HepG2 (cell line): Measurements from ENCODE around the gene MDP1. TPM values are rescaled to one million over a fixed set of nuclear protein-coding genes. Genes with fewer than 3 reads are reported as not detected.
A peak's percentile ranks its signal among the peaks of the same experiment; 100 is the strongest.

Source experiments
- ATM ChIP-seq: fragments of 450-650 bp; IDR thresholded peaks from 2 replicates; pipeline ENCODE4 v1.7.1; 2017; ENCODE audit warnings: mild to moderate bottlenecking, borderline replicate concordance
- CBFB ChIP-seq: sonication (generic); formaldehyde crosslinking; IDR thresholded peaks from 2 replicates; pipeline ENCODE4 v1.4.0; 2020; ENCODE audit warnings: missing genetic modification reagents
- CEBPG ChIP-seq: IDR thresholded peaks from 2 replicates; pipeline ENCODE4 v1.6.1; 2016
- DMAP1 ChIP-seq: IDR thresholded peaks from 2 replicates; pipeline ENCODE4 v1.6.1; 2016
- KMT2A ChIP-seq: sonication (generic); formaldehyde crosslinking; IDR thresholded peaks from 2 replicates; pipeline ENCODE4 v1.4.0; 2020; ENCODE audit warnings: missing genetic modification reagents
- MAFK ChIP-seq, 2 experiments: IDR thresholded peaks in 1 of 2; conservative IDR thresholded peaks in 1 of 2; 2 replicates each; pipeline ENCODE4 v1.6.1; 2011; ENCODE audit warnings: improper control_type of control experiment in 2 of 2, low read length in 2 of 2
- PHF5A ChIP-seq: IDR thresholded peaks from one replicate; pipeline ENCODE4 v1.6.1; 2018; ENCODE audit warnings: low read depth, missing genetic modification reagents; ENCODE audit not compliant: unreplicated experiment
- STAG1 ChIP-seq: sonication (generic); formaldehyde crosslinking; IDR thresholded peaks from 2 replicates; pipeline ENCODE4 v1.4.0; 2020; ENCODE audit warnings: missing genetic modification reagents
- ZKSCAN5 ChIP-seq: sonication (generic); formaldehyde crosslinking; IDR thresholded peaks from 2 replicates; pipeline ENCODE4 v1.5.1; 2020; ENCODE audit warnings: mild to moderate bottlenecking, missing genetic modification reagents
- ZNF138 ChIP-seq: sonication (generic); formaldehyde crosslinking; IDR thresholded peaks from 2 replicates; pipeline ENCODE4 v1.5.0; 2020; ENCODE audit warnings: mild to moderate bottlenecking, low read depth, missing genetic modification reagents
- ZNF34 ChIP-seq: sonication (generic); formaldehyde crosslinking; IDR thresholded peaks from 2 replicates; pipeline ENCODE4 v1.4.0; 2020; ENCODE audit warnings: mild to moderate bottlenecking, missing genetic modification reagents, borderline replicate concordance
- ZNF446 ChIP-seq: sonication (generic); formaldehyde crosslinking; IDR thresholded peaks from 2 replicates; pipeline ENCODE4 v1.5.0; 2020; ENCODE audit warnings: mild to moderate bottlenecking, missing genetic modification reagents
- ZNF468 ChIP-seq: sonication (generic); formaldehyde crosslinking; IDR thresholded peaks from 2 replicates; pipeline ENCODE4 v1.8.0; 2022; ENCODE audit warnings: mild to moderate bottlenecking, moderate library complexity, missing genetic modification reagents
- ZNF572 ChIP-seq: sonication (generic); formaldehyde crosslinking; IDR thresholded peaks from 2 replicates; pipeline ENCODE4 v1.5.1; 2020; ENCODE audit warnings: mild to moderate bottlenecking, missing genetic modification reagents
- ZNF589 ChIP-seq: sonication (generic); formaldehyde crosslinking; conservative IDR thresholded peaks from 2 replicates; pipeline ENCODE4 v1.8.0; 2022; ENCODE audit warnings: mild to moderate bottlenecking, moderate library complexity, missing genetic modification reagents
- polyA plus RNA-seq, 8 experiments: library from polyadenylated mRNA; depleted of rRNA in 3 of 8; stranded (reverse) in 7 of 8; unstranded in 1 of 8; fragments of >200 nt; fragmentation: Illumina TruSeq in 4 of 8; extraction: Trizol in 4 of 8; gene quantifications; 2 replicates each; pipeline versions ENCODE4 v1.2.1 to v1.2.3, GENCODE V29; 2011 to 2016; ENCODE audit warnings: low read depth in 4 of 8, missing spikeins in 1 of 8, mixed read lengths in 1 of 8; ENCODE audit not compliant: insufficient read depth in 1 of 8
- total RNA-seq, 5 experiments: library from RNA; depleted of rRNA; stranded (reverse); fragments of >200 nt; fragmentation: Illumina TruSeq; extraction: Trizol; gene quantifications; 2 replicates each; pipeline ENCODE4 v1.2.3, GENCODE V29; 2016; ENCODE audit warnings: low read depth in 1 of 5
- TF ChIP-seq, protein P1 (sequence below): sonication (generic); formaldehyde crosslinking; IDR thresholded peaks from 2 replicates; pipeline ENCODE4 v1.4.0; 2020; ENCODE audit warnings: missing genetic modification reagents, borderline replicate concordance
- TF ChIP-seq, protein P2 (sequence below): sonication (generic); formaldehyde crosslinking; IDR thresholded peaks from 2 replicates; pipeline ENCODE4 v1.8.0; 2022; ENCODE audit warnings: low read depth, missing genetic modification reagents
- TF ChIP-seq, protein P3 (sequence below): sonication (generic); formaldehyde crosslinking; IDR thresholded peaks from 2 replicates; pipeline ENCODE4 v1.4.0; 2020; ENCODE audit warnings: missing genetic modification reagents
- TF ChIP-seq, protein P4 (sequence below): sonication (generic); formaldehyde crosslinking; IDR thresholded peaks from 2 replicates; pipeline ENCODE4 v1.8.1; 2023; ENCODE audit warnings: mild to moderate bottlenecking, missing genetic modification reagents

Gene MDP1
- total and polyA plus RNA-seq, 2 of the 13 experiments (the other 11 are each of a cell fraction or from before 2014, with no cell fraction given), result 44.1 to 48.7 TPM

DNA sequence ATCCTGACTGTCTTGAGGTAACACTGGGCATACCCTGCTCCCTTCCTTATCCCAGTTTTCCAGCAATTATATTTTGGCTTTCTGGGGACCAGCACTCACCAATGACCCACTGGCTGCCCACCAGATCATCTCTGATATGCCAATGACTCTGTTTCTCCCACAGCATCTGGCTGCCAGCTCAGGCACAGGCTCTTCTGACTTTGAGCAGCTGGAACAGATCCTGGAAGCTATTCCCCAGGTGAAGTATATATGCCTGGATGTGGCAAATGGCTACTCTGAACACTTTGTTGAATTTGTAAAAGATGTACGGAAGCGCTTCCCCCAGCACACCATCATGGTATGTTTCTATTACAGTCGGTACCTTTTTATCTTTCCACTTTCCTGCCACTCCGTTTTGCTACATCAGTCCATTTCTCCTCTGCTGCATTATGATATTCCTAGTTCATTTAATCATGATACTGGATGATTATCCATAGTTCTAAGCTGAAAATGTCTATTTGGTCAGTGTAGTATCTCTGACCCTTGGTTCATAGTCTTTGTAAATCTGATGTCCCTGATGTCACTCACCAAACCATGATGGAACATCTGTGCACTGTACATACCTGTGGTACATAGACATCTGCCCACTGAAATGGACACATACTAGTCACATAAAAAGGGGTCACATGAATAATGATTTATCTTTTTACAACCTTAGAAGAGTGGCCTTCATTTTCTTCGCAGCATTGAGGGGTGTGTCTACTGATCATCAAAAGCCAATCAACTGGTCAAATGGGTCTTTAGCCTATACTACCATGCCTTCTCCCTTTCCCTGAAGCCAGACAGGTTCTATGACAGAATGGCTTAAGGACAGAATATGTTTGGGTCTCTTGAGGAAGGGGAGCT is 20.2 kb upstream of the MDP1 start (continued):
- TF ChIP-seq, protein P1, sequence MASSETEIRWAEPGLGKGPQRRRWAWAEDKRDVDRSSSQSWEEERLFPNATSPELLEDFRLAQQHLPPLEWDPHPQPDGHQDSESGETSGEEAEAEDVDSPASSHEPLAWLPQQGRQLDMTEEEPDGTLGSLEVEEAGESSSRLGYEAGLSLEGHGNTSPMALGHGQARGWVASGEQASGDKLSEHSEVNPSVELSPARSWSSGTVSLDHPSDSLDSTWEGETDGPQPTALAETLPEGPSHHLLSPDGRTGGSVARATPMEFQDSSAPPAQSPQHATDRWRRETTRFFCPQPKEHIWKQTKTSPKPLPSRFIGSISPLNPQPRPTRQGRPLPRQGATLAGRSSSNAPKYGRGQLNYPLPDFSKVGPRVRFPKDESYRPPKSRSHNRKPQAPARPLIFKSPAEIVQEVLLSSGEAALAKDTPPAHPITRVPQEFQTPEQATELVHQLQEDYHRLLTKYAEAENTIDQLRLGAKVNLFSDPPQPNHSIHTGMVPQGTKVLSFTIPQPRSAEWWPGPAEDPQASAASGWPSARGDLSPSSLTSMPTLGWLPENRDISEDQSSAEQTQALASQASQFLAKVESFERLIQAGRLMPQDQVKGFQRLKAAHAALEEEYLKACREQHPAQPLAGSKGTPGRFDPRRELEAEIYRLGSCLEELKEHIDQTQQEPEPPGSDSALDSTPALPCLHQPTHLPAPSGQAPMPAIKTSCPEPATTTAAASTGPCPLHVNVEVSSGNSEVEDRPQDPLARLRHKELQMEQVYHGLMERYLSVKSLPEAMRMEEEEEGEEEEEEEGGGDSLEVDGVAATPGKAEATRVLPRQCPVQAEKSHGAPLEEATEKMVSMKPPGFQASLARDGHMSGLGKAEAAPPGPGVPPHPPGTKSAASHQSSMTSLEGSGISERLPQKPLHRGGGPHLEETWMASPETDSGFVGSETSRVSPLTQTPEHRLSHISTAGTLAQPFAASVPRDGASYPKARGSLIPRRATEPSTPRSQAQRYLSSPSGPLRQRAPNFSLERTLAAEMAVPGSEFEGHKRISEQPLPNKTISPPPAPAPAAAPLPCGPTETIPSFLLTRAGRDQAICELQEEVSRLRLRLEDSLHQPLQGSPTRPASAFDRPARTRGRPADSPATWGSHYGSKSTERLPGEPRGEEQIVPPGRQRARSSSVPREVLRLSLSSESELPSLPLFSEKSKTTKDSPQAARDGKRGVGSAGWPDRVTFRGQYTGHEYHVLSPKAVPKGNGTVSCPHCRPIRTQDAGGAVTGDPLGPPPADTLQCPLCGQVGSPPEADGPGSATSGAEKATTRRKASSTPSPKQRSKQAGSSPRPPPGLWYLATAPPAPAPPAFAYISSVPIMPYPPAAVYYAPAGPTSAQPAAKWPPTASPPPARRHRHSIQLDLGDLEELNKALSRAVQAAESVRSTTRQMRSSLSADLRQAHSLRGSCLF (CRISPR knock-in tag), result no peak
- TF ChIP-seq, protein P2, sequence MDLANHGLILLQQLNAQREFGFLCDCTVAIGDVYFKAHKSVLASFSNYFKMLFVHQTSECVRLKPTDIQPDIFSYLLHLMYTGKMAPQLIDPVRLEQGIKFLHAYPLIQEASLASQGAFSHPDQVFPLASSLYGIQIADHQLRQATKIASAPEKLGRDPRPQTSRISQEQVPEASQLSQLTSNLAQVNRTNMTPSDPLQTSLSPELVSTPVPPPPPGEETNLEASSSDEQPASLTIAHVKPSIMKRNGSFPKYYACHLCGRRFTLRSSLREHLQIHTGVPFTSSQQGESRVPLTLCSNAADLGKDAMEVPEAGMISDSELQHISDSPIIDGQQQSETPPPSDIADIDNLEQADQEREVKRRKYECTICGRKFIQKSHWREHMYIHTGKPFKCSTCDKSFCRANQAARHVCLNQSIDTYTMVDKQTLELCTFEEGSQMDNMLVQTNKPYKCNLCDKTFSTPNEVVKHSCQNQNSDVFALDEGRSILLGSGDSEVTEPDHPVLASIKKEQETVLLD (CRISPR knock-in tag), result 0 out of 2 replicates have a peak, but pooled peaks have one; percentile 31
- TF ChIP-seq CBFB (CRISPR knock-in tag), result no peak
- no peak for TF ChIP-seq CEBPG (CRISPR knock-in tag)
- TF ChIP-seq, protein P3, sequence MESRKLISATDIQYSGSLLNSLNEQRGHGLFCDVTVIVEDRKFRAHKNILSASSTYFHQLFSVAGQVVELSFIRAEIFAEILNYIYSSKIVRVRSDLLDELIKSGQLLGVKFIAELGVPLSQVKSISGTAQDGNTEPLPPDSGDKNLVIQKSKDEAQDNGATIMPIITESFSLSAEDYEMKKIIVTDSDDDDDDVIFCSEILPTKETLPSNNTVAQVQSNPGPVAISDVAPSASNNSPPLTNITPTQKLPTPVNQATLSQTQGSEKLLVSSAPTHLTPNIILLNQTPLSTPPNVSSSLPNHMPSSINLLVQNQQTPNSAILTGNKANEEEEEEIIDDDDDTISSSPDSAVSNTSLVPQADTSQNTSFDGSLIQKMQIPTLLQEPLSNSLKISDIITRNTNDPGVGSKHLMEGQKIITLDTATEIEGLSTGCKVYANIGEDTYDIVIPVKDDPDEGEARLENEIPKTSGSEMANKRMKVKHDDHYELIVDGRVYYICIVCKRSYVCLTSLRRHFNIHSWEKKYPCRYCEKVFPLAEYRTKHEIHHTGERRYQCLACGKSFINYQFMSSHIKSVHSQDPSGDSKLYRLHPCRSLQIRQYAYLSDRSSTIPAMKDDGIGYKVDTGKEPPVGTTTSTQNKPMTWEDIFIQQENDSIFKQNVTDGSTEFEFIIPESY (CRISPR knock-in tag), result no peak
- TF ChIP-seq ZNF34 (CRISPR knock-in tag), result no peak
- TF ChIP-seq STAG1 (CRISPR knock-in tag), result no peak
- TF ChIP-seq ZNF589, result peak; percentile 14; the same call in 1 of the 2 replicates
- no peak for TF ChIP-seq ZNF446
- no peak for TF ChIP-seq ATM
- TF ChIP-seq KMT2A (CRISPR knock-in tag), result no peak
- TF ChIP-seq ZNF468 (CRISPR knock-in tag), result no peak
- no peak for TF ChIP-seq DMAP1
- TF ChIP-seq, protein P4, sequence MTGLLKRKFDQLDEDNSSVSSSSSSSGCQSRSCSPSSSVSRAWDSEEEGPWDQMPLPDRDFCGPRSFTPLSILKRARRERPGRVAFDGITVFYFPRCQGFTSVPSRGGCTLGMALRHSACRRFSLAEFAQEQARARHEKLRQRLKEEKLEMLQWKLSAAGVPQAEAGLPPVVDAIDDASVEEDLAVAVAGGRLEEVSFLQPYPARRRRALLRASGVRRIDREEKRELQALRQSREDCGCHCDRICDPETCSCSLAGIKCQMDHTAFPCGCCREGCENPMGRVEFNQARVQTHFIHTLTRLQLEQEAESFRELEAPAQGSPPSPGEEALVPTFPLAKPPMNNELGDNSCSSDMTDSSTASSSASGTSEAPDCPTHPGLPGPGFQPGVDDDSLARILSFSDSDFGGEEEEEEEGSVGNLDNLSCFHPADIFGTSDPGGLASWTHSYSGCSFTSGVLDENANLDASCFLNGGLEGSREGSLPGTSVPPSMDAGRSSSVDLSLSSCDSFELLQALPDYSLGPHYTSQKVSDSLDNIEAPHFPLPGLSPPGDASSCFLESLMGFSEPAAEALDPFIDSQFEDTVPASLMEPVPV (CRISPR knock-in tag), result no peak
- no peak for TF ChIP-seq ZKSCAN5
- no peak for TF ChIP-seq PHF5A
- no peak for TF ChIP-seq ZNF572 (CRISPR knock-in tag)
- TF ChIP-seq MAFK (conservative IDR thresholded peaks at IDR 0.05 in 1 of 2, IDR thresholded peaks at IDR 0.05 in 1 of 2; ENCODE audit: low read length in 2 of 2), result no peak
- no peak for TF ChIP-seq ZNF138 (CRISPR knock-in tag)
